ENCODE measurements around the gene LAPTM5.

The LAPTM5 gene

DNA sequence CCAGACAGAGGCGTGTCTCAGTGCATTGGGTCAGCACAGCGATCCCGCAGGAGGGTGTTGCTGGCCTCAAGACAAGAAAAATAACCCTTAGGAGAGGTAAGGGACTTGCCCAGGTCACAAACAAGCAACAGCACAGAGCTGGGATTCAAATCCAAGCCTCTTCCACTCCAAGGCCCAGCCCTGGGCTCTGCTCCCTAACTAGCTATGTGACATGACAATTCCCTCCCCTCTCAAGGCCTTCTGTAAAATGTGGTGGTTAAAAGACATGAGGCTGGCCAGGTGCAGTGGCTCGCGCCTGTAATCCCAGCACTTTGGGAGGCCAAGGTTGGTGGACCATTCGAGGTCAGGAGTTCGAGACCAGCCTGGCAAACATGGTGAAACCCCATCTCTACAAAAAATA is 28.1 kb upstream of the LAPTM5 start:
- no peak for DNase-seq (ENCODE audit: low spot score)
- TF ChIP-seq, protein P1, sequence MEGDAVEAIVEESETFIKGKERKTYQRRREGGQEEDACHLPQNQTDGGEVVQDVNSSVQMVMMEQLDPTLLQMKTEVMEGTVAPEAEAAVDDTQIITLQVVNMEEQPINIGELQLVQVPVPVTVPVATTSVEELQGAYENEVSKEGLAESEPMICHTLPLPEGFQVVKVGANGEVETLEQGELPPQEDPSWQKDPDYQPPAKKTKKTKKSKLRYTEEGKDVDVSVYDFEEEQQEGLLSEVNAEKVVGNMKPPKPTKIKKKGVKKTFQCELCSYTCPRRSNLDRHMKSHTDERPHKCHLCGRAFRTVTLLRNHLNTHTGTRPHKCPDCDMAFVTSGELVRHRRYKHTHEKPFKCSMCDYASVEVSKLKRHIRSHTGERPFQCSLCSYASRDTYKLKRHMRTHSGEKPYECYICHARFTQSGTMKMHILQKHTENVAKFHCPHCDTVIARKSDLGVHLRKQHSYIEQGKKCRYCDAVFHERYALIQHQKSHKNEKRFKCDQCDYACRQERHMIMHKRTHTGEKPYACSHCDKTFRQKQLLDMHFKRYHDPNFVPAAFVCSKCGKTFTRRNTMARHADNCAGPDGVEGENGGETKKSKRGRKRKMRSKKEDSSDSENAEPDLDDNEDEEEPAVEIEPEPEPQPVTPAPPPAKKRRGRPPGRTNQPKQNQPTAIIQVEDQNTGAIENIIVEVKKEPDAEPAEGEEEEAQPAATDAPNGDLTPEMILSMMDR (IDR thresholded peaks at IDR 0.05; ENCODE audit: extremely low read depth, missing control alignments), result no peak

DNA sequence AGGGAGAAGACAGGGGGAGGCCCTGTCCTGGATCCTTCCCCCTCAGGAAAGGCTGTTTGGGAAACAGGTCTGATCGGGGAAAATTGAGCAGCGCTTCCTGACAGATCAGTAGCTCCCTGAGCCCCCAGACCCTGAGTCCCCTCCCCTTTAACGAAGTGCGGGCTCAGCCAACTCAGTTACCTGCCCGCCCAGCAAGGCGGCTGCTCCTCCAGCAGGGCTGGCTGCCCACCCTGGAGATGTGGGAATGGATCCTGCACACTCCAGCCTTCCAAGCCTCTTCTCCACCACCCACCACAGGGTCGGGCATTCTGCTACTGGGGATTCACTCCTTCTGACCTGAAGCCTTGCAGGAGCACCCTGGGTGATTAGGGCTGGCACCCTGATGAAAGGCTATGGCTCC is 27.6 kb upstream of the LAPTM5 start:
- TF ChIP-seq, protein P1 (IDR thresholded peaks at IDR 0.05; ENCODE audit: extremely low read depth, missing control alignments), result no peak
- no peak for DNase-seq (ENCODE audit: low spot score)

DNA sequence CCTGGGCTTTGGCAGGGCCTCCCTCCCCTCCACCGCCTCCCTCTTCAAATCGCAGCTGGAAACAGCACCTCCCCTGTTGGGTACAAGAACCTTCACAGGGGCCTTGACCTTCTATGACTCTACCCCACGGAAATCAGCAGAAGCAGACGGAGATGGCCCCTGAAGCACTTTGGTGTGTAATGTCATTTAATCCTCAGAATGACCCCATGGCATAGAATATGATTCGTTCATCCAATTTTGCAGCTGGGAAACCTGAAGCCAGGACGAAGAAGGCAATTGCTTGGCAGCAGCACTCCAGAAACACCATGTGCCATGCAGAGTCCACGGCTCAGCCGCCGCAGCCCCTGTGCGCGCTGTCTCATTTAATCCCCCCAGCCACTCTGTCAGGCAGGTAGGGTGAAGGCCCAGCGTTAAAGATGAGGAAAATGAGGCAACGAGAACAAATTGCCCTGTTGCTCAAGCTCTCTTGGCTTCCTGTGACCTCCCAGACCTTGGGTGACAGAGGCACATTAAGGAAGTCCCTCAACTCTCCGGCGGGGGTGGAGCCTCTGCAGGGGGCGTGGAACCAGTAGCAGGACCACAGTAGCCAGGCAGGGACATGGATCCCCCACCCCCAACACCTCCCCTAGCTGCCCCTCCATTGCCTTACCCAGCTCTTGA is 25.8 kb upstream of the LAPTM5 start:
- TF ChIP-seq, protein P1 (IDR thresholded peaks at IDR 0.05; ENCODE audit: extremely low read depth, missing control alignments), result no peak
- DNase-seq (ENCODE audit: low spot score), result no peak

DNA sequence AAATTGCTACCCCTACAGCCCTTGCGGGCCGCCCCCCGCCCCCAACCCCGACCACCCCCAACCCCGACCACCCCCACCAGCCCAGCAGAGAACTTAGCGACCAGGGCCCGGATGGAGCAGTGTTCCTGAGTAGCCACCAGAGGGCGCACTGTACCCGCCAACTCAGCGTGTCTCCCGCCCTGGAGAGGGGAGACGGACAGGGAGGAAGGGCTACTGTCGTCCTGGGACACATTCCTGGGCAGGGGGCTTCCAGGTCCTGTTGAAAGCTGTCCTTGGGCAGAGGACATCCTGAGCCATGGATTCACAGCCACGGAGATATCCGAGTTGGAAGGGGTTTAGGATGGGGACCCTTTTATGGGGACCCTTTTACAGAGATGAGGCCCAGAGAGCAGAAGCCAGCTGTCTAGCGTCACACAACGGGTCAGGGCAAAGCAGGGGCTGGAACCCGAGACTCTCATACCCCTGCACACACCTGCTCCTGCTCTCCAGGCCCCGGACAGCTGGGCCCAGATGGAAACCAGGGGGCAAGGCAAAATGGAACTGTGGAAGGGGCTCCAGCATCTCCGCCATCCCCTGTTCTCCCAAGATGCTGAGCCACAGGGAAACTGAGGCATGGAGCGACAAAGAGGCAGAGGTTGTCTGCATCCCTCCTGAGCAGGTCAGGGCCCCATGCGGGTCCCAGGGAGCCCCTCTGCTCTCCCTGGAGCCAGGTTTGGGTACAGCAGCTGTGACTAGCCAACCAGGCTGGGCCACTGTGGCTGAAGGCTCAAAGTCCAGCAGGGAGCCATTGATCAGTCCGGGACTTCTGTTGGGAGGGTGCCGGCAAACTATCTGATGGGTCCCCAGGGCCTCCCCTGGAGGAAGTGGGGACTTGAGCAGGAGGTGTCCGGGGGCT is 25.0 kb upstream of the LAPTM5 start:
- DNase-seq (ENCODE audit: low spot score), result peak; percentile 87

DNA sequence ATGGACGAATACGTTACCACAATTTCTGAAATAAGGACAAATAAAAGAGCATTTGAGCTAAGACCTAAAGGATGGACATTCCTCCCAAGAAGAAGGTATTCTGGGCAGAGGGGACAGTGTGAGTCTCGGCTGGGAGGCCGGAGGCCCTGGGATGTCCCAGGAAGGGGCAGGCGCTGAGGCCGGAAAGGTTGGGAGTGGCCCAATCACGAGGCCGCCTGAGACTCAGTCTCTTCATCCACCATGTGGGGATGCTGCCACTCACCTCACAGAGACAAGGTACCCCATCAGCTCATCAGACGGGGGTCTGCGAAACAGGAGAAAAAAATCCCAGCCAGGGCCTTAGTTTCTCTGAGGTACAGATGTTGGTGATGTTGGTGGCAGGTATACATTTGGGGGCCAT is 24.3 kb upstream of the LAPTM5 start:
- no peak for DNase-seq (ENCODE audit: low spot score)
- TF ChIP-seq, protein P1 (IDR thresholded peaks at IDR 0.05; ENCODE audit: extremely low read depth, missing control alignments), result no peak

More for the DNA sequence above, 25.0 kb upstream of the LAPTM5 start:
- TF ChIP-seq, protein P1 (IDR thresholded peaks at IDR 0.05; ENCODE audit: extremely low read depth, missing control alignments), result peak; percentile 87

DNA sequence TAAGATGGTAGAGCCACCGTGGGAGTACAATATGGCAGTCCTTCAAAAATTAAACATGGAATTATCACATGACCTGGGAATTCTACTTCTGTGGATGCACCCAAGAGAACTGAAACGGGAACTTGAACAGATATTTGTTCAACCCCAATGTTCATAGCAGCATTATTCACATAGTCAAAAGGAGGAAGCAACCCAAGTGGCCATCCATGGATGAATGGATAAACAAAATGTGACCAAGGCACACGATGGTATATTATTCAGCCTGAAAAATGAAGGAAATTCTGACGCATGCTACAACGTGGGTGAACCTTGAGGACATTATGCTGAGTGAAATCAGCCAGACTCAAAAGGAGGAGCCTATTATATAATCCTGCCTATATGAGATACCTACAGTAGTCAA is 22.8 kb upstream of the LAPTM5 start:
- DNase-seq (ENCODE audit: low spot score), result no peak

More for the DNA sequence above, 22.8 kb upstream of the LAPTM5 start:
- TF ChIP-seq, protein P1 (IDR thresholded peaks at IDR 0.05; ENCODE audit: extremely low read depth, missing control alignments), result no peak
